Measurements from ENCODE around the gene GDF15.

DNA sequence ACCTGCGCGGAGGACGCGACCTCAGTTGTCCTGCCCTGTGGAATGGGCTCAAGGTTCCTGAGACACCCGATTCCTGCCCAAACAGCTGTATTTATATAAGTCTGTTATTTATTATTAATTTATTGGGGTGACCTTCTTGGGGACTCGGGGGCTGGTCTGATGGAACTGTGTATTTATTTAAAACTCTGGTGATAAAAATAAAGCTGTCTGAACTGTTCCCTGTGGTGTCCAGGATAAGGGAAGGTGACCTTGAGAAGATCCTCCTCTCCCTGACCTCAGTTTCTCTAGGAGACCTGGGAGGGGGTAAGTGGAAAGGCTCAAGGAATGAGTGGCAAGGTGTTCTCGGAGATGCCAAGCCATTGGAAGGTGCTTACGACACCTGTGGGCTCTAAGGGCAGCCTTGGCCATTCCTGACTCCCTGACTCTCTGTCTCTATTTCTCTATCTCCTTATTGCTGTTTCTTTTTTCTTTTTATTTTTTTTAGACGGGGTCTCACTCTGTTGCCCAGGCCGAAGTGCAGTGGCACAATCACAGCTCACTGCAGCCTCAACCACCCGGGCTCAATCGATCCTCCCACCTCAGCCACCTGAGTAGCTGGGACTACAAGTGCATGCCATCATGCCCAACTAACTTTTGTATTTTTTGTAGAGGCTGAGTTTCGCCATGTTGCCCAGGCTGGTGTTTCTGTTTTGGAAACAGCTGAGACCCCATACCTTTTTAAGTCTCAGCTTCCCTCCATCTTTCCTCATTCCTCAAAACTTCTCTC, 3.2 kb downstream of the GDF15 start:
- TF ChIP-seq, protein P1, sequence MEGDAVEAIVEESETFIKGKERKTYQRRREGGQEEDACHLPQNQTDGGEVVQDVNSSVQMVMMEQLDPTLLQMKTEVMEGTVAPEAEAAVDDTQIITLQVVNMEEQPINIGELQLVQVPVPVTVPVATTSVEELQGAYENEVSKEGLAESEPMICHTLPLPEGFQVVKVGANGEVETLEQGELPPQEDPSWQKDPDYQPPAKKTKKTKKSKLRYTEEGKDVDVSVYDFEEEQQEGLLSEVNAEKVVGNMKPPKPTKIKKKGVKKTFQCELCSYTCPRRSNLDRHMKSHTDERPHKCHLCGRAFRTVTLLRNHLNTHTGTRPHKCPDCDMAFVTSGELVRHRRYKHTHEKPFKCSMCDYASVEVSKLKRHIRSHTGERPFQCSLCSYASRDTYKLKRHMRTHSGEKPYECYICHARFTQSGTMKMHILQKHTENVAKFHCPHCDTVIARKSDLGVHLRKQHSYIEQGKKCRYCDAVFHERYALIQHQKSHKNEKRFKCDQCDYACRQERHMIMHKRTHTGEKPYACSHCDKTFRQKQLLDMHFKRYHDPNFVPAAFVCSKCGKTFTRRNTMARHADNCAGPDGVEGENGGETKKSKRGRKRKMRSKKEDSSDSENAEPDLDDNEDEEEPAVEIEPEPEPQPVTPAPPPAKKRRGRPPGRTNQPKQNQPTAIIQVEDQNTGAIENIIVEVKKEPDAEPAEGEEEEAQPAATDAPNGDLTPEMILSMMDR (IDR thresholded peaks at IDR 0.05) = no peak
- TF ChIP-seq POLR2A (IDR thresholded peaks at IDR 0.05) = no peak

Measured in adrenal gland (tissue), 5 donors.